Mesodermal cell (in vitro differentiated cells): ENCODE results near the gene TIMM17B.
"Not testable (repeated sequence)": the region's sequence is repeated elsewhere in the genome, so short reads cannot be mapped to it uniquely, and the experiment has no call there.

Experiments used
- H3K27ac ChIP-seq: 2 replicates; pipeline ENCODE4 v1.7.0; 2013; ENCODE audit warnings: mild to moderate bottlenecking, low read depth, low read length, moderate library complexity; ENCODE audit not compliant: severe bottlenecking
- H3K36me3 ChIP-seq: 2 replicates; pipeline ENCODE4 v1.7.1; 2013; ENCODE audit warnings: mild to moderate bottlenecking, low read length, moderate library complexity; ENCODE audit not compliant: control insufficient read depth, insufficient read depth
- H3K4me1 ChIP-seq: one replicate; pipeline ENCODE4 v1.7.1; 2013; ENCODE audit warnings: mild to moderate bottlenecking, low read length; ENCODE audit not compliant: insufficient read depth, control insufficient read depth, poor library complexity, severe bottlenecking
- H3K4me3 ChIP-seq: 2 replicates; pipeline ENCODE4 v1.7.0; 2013; ENCODE audit warnings: low read length, control low read depth, mild to moderate bottlenecking; ENCODE audit not compliant: insufficient read depth, poor library complexity, severe bottlenecking; ENCODE audit errors: extremely low read depth
- H3K9me3 ChIP-seq: 2 replicates; pipeline ENCODE4 v1.7.1; 2013; ENCODE audit warnings: mild to moderate bottlenecking, low read length, moderate library complexity; ENCODE audit not compliant: control insufficient read depth
- WGBS, 2 experiments: methylation state at CpG; one replicate each; pipeline ENCODE4 v1.1.5; 2013; ENCODE audit warnings: missing lambda C conversion rate in 2 of 2; ENCODE audit not compliant: insufficient coverage in 2 of 2; 5-methylcytosine and 5-hydroxymethylcytosine counted together

TIMM17B gene

GRCh38 chrX:48854121-48854804 lies 43.3 kb downstream of the TIMM17B start:
- 93 to 94% methylated on average over 3 to 5 of the region's 12 CpGs for WGBS, 2 experiments
- H3K36me3 ChIP-seq, H3K4me3 ChIP-seq, H3K4me1 ChIP-seq, H3K27ac ChIP-seq, H3K9me3 ChIP-seq: not testable (repeated sequence)

DNA sequence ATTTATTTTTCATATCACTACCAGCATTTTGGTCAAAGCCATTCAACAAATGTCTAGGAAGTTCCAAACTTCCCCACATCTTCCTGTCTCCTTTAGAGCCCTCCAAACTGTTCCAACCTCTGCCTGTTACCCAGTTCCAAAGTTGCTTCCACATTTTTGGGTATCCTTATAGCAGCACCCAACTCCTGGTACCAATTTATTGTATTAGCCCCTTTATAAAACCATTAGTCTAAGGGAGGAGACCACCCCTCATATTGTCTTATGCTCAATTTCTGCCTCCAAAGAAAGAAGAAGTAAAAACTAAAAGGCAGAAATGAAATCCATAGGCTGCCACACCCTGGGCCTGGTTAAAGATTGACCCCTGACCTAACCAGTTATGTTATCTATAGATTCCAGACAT lies 44.1 kb downstream of the TIMM17B start:
- H3K27ac ChIP-seq, H3K9me3 ChIP-seq, H3K4me1 ChIP-seq, H3K4me3 ChIP-seq, H3K36me3 ChIP-seq: not testable (repeated sequence)

DNA sequence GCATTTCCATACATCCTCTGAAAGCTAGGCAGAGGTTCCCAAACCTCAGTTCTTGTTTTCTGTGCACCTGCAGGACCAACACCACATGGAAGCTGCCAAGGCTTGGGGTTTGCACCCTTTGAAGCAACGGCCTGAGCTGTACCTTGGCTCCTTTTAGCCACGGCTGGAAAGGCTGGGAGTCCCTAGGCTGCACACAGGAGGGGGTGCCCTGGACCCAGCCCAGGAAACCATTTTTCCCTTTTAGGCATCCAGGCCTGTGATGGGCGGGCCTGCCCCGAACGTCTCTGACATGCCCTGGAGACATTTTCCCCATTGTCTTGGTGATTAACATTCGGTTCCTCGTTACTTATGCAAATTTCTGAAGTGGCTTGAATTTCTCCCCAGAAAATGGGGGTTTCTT lies 44.7 kb downstream of the TIMM17B start:
- Histone ChIP-seq H3K9me3 (no peaks in the 10 kb centered on the region), H3K36me3 (no peaks in the 10 kb centered on the region), H3K27ac (no peak overlapping the region), H3K4me1 (no peaks in the 10 kb centered on the region), H3K4me3 (no peak overlapping the region)
- 80 to 81% methylated on average over 3 to 4 of the region's 7 CpGs for WGBS, 2 experiments

GRCh38 chrX:48848847-48849246 lies 48.7 kb downstream of the TIMM17B start:
- no CpG with 5 or more reads among the region's 1 CpG for WGBS, 2 experiments
- H3K4me3 ChIP-seq = no peak overlapping the region
- no peaks in the 10 kb centered on the region for H3K9me3 ChIP-seq
- no peaks in the 10 kb centered on the region for H3K4me1 ChIP-seq
- H3K36me3 ChIP-seq = no peaks in the 10 kb centered on the region
- no peak overlapping the region for H3K27ac ChIP-seq
